ENCODE results near the gene SEMG2. TPM values are rescaled to one million over a fixed set of nuclear protein-coding genes. Genes with fewer than 3 reads are reported as not detected.

Gene SEMG2
- total and polyA plus RNA-seq, 8 donors: not detected

GRCh38 chr20:45189067-45189609 lies 32.0 kb upstream of the SEMG2 start:
- TF ChIP-seq EP300 (IDR thresholded peaks at IDR 0.05) (no peak), CTCF (IDR thresholded peaks at IDR 0.05) (no peak), POLR2A (IDR thresholded peaks at IDR 0.05) (no peak), POLR2AphosphoS5 (IDR thresholded peaks at IDR 0.05) (no peak)
- Histone ChIP-seq H3K9me3 (no peaks in the 10 kb centered on the region), H3K4me1 (no peaks in the 10 kb centered on the region), H3K27ac (no peak overlapping the region), H3K27me3 (no peaks in the 10 kb centered on the region), H3K36me3 (no peaks in the 10 kb centered on the region), H3K4me3 (no peak overlapping the region)
- intact Hi-C loops (cut with DNase I; ENCODE audit: low total_unique reads): no loop called here
- no peak for DNase-seq
- 83 to 95% (median 86%) methylated on average over 3 of the region's 3 CpGs for WGBS, 5 donors

- WGBS, 5 donors: 79 to 91% (median 82%) methylated on average over 3 of the region's 3 CpGs
- no peak for DNase-seq
- no peak for TF ChIP-seq CTCF (IDR thresholded peaks at IDR 0.05)
- TF ChIP-seq POLR2A (IDR thresholded peaks at IDR 0.05): no peak
- no peak for TF ChIP-seq EP300 (IDR thresholded peaks at IDR 0.05)
- no peak for TF ChIP-seq POLR2AphosphoS5 (IDR thresholded peaks at IDR 0.05)
- Histone ChIP-seq H3K4me3 (no peak overlapping the region), H3K9me3 (no peaks in the 10 kb centered on the region), H3K27ac (no peak overlapping the region), H3K36me3 (no peaks in the 10 kb centered on the region), H3K4me1 (no peaks in the 10 kb centered on the region), H3K27me3 (no peaks in the 10 kb centered on the region)
- intact Hi-C loops (cut with DNase I; ENCODE audit: low total_unique reads): no loop called here
Measured at GRCh38 chr20:45189861-45190260, 31.3 kb upstream of the SEMG2 start.

- TF ChIP-seq EP300 (IDR thresholded peaks at IDR 0.05) (no peak), POLR2AphosphoS5 (IDR thresholded peaks at IDR 0.05) (no peak), POLR2A (IDR thresholded peaks at IDR 0.05) (no peak), CTCF (IDR thresholded peaks at IDR 0.05) (no peak)
- WGBS, 5 donors: 85 to 94% (median 89%) methylated on average over 3 of the region's 3 CpGs
- Histone ChIP-seq H3K27me3 (no peaks in the 10 kb centered on the region), H3K9me3 (no peaks in the 10 kb centered on the region), H3K36me3 (no peaks in the 10 kb centered on the region), H3K4me1 (no peaks in the 10 kb centered on the region), H3K27ac (no peak overlapping the region), H3K4me3 (no peak overlapping the region)
- no peak for DNase-seq
- intact Hi-C loops (cut with DNase I; ENCODE audit: low total_unique reads): no loop called here
Measured at GRCh38 chr20:45191926-45192325, 29.2 kb upstream of the SEMG2 start.

GRCh38 chr20:45193331-45193730 lies 27.8 kb upstream of the SEMG2 start:
- TF ChIP-seq POLR2A (IDR thresholded peaks at IDR 0.05) (no peak), CTCF (IDR thresholded peaks at IDR 0.05) (no peak), POLR2AphosphoS5 (IDR thresholded peaks at IDR 0.05) (no peak), EP300 (IDR thresholded peaks at IDR 0.05) (no peak)
- intact Hi-C loops (cut with DNase I; ENCODE audit: low total_unique reads): no loop called here
- Histone ChIP-seq H3K4me3 (no peak overlapping the region), H3K9me3 (no peaks in the 10 kb centered on the region), H3K27ac (no peak overlapping the region), H3K36me3 (no peaks in the 10 kb centered on the region), H3K27me3 (peaks cover 0 to 6% (median 0%) of the 10 kb centered on the region in 3 donors), H3K4me1 (no peaks in the 10 kb centered on the region)
- no peak for DNase-seq
- WGBS, 5 donors: 92 to 96% (median 95%) methylated on average over 2 of the region's 2 CpGs
